Raji (cell line): ENCODE measurements around the gene ZNF493.

Source experiments
- POLR2A ChIP-seq: IDR thresholded peaks from 2 replicates; pipeline ENCODE4 v1.6.1; 2011; ENCODE audit warnings: low read depth, low read length, control low read depth; ENCODE audit not compliant: insufficient read depth

ZNF493 gene

GRCh38 chr19:21396893-21397572 is at the start of gene ZNF493:
ZNF493 (plus strand) TSS chr19:21397133; CDS start chr19:21397238, 105 bp downstream.
- TF ChIP-seq POLR2A, result peak; percentile 76

- no peak for TF ChIP-seq POLR2A
These were observed 44.1 kb upstream of the ZNF493 start for GRCh38 chr19:21352830-21353229.

DNA sequence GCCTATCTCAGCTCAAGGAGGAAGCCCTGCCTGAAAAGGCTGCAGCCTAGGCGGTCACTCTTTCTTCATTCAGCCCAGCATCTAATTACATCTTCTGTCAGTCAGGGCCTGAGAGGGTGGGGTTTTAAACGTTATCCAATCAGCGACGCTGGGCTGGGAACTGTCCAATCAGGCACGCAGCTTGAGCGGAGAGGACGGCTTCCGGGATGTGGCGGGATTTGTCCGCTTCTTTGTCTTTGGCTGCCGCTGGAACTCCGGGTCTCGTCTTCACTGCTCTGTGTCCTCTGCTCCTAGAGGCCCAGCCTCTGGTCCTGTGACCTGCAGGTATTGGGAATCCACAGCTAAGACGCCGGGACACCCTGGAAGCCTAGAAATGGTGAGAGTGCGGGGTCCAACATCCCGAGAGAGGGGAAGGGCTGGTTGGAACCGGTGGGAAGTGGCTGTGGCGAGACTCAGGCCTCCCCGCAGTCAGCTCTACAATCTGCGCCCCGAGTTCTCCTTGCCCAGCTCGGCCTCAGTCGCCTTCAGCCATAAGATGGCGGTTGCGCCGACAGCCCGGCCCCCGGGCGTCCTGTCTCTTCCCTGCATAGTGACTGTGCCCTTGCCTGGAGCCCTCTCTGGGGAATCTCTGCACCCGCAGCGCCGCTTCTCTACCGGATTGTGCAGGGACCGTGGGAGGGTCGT is 38.0 kb upstream of the ZNF493 start, which contains the start of gene ZNF738:
TSS of gene ZNF738 (plus strand) at position 233 of the 684 bp plus-strand sequence. CDS start at position 374, 141 bp downstream.
- TF ChIP-seq POLR2A, result peak; percentile 76

GRCh38 chr19:21362291-21362690 is 34.6 kb upstream of the ZNF493 start:
- TF ChIP-seq POLR2A, result no peak

DNA sequence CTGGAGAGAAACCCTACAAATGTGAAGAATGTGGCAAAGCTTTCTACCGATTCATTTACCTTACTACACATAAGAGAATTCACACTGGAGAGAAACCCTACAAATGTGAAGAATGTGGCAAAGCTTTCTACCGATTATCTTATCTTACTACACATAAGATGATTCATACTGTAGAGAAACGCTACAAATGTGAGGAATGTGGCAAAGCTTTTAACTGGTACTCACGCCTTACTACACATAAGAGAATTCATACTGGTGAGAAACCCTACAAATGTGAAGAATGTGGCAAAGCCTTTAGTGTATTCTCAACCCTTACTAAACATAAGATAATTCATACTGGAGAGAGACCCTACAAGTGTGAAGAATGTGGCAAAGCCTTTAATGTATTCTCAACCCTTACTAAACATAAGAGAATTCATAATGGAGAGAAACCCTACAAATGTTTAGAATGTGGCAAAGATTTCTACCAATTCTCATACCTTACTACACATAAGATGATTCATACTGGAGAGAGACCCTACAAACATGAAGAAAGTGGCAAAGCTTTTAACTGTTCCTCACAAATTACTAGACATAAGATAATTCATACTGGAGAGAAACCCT is 12.9 kb upstream of the ZNF493 start:
- TF ChIP-seq POLR2A, result no peak

DNA sequence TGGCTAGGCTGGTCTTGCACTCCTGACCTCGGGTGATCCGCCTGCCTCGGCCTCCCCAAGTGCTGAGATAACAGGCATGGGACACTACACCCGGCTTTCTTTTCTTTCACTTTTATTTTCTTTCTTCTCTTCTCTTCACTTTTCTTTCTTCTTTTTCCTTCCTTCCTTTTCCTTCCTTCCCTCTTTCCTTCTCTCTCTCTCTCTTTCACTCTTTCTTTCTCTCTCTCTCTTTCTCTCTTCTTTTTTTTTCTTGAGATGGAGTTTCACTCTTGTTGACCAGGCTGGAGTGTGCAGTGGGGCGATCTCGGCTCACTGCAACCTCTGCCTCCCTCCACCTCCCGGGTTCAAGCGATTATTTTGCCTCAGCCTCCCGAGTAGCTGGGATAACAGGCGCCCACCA is 812 bp upstream of the ZNF493 start:
- no peak for TF ChIP-seq POLR2A

GRCh38 chr19:21398851-21399250 is 1.9 kb downstream of the ZNF493 start:
- TF ChIP-seq POLR2A, result no peak

GRCh38 chr19:21402303-21402985 is 5.5 kb downstream of the ZNF493 start:
- TF ChIP-seq POLR2A, result no peak

- TF ChIP-seq POLR2A, result no peak
These were observed 13.2 kb downstream of the ZNF493 start for GRCh38 chr19:21410166-21410565.

DNA sequence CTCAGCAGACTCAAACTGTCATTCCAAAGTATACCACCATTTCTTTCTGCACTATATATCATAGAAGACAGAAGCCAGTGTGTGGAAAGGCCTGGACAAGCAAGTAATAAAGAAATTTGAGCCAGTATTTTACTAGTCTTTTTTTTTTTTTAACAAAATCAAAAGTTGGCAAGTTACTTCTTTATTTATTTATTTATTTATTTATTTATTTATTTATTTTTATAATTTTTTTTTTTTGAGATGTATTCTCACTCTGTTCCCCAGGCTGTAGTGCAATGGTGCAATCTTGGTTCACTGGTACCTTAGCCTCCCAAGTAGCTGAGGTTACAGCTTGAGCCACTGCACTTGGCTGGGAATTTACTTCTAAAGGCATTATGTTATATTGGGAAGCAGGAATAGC is 25.3 kb downstream of the ZNF493 start:
- TF ChIP-seq POLR2A, result no peak

DNA sequence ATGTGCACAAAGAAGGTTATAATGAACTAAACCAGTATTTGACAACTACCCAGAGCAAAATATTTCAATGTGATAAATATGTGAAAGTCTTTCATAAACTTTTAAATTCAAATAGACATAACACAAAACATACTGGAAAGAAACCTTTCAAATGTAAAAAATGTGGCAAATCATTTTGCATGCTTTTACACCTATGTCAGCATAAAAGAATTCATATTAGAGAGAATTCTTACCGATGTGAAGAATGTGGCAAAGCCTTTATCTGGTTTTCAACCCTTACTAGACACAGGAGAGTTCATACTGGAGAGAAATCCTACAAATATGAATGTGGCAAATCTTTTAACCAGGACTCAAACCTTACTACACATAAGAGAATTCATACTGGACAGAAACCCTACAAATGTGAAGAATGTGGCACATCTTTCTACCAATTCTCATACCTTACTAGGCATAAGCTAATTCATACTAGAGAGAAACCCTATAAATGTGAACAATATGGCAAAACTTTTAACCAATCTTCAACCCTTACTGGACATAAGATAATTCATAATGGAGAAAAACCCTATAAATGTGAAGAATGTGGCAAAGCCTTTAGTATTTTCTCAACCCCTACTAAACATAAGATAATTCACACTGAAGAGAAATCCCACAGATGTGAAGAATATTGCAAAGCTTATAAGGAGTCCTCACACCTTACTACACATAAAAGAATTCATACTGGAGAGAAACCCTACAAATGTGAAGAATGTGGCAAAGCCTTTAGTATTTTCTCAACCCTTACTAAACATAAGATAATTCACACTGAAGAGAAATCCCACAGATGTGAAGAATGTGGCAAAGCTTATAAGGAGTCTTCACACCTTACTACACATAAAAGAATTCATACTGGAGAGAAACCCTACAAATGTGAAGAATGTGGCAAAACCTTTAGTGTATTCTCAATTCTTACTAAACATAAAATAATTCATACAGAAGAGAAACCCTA is 26.4 kb downstream of the ZNF493 start:
- no peak for TF ChIP-seq POLR2A

GRCh38 chr19:21430675-21431074 is 33.7 kb downstream of the ZNF493 start:
- no peak for TF ChIP-seq POLR2A

GRCh38 chr19:21432590-21432989 is 35.7 kb downstream of the ZNF493 start:
- no peak for TF ChIP-seq POLR2A

DNA sequence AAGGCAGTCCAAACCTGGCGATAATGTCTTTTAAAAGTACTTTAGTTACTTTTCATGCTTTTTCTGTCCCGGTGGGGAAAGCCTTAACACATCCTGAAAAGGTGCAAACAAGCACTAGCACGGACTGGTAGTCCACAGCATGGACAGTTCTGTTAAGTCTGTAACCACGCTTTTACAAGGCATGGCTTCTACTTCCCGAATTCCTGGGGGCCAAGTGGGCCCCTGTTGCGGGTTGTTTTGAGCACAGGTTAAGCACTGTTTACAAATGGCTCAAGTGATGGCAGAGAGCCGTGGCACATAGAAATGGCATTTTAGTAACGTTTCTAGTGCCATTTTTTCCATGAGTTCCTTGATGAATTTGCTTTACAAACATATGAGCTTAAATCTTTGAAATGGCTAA is 37.6 kb downstream of the ZNF493 start:
- no peak for TF ChIP-seq POLR2A
